NCI-H510A (cell line): ENCODE results near the gene YIF1A.
A peak's percentile ranks its signal among the peaks of the same experiment; 100 is the strongest.
"Not testable (repeated sequence)": the region's sequence is repeated elsewhere in the genome, so short reads cannot be mapped to it uniquely, and the experiment has no call there.

Source experiments
- DNase-seq: peaks from one replicate; lab custom pipeline; 2025; lab: John Stamatoyannopoulos, UW

YIF1A gene

DNA sequence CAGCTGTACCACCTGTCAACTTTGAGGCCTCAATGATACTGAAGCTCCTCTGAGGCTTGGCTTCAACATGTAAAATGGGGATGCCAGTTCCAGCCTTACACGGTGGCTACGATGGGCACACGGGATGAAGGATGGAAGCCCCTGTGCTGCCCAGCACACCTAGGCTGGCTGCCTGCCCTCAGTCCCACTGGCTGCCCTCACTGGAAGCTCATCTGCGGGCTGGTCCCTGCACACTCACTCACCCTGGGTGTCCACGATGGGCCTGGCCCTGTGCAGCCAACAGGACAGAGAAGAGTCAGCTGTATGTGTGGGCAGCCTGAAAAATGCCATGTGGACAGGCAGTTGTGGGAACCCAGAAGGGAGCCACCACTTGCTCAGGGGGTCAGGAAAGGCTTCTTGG lies 2.2 kb downstream of the YIF1A start:
- DNase-seq = no peak

DNA sequence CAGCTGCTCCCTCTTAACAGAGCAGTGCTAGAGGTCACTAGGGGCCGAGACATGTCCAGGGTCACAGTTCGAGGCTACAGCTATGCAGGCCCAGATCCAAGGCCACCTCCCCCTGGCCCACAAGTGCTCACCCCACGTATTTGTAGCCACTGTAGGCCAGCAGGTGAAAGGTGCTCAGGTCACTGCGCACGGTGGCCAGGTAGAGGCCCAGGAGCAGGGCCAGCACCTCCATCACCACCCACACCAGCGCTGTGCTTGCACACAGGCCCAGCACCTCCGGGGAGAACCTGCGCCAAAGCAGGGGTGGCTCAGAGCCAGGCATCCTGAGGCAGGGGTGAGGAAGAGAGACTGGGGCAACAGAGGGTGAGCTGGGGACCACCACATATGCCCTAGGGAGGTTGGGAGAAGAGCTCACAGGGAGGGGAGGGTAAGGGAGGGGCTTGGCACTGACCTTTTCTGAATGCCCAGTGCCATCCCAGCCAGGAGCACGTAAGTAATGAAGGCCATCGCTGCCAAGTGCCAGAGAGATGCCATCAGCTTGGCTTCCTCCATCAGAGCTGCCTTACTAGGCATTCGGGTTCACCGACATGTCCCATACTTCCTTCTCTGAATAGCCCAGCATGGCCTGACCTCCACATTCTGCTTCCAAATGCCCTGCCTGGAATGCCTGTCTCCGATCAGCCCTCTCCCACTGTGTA lies 3.5 kb downstream of the YIF1A start:
- DNase-seq = no peak

DNA sequence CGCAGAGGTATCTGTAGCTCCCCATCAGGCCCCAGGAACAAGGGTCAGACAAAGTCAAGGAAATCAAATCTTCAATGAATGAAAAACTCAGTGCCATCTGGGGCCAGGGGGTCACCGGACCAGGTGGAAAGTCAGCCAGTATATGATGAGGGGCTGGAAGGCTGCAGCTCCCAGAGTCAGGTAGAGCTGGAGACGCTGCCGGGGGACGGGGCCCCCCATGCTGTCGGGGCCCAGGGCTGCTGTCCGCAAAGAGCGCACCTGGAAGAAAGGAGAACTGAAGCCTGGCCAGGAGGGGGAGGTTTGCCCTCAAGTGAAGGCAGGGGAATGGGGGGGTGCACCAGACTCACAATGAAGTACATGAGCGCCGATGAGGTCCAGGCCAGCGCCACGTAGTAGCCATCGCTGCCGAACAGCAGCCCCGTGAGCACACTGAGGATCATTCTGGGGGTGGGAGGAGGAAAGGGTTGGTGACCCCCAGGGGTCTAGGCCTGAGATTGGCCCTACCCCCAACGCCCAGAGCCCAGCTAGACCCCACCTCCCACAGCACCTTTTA lies 4.3 kb downstream of the YIF1A start:
- no peak for DNase-seq

DNA sequence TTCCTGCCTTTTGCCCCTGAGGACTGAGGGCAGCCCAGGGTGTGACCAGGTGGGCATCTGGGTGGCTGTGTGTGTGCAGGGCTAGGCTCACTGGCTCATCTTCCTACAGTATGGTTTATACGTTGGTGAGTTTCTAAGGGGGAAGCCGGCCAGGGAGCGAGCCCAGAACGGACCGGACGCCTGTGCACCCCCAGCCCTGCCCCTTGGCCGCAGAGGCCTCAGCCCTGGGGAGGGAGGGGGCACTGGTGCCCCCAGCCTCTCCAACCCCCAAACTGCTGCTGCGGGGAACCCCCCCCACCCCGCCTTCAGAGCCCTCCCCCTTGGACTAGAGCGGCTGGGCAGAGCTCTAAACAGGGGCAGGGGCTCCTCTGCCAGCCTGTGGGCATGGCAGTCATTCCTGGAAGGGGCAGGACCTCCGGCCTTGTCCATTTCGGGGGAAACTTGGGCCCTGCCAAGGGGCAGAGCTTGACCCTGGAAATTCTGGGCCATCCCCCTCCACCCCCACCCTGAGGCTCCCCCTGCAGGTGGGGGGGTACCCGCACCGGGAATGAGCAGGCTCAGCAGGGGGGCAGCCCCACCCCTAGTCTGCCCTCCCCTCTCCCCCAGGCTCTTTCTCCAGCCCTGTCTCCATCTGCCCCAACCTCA lies 5.4 kb downstream of the YIF1A start:
- DNase-seq = no peak

DNA sequence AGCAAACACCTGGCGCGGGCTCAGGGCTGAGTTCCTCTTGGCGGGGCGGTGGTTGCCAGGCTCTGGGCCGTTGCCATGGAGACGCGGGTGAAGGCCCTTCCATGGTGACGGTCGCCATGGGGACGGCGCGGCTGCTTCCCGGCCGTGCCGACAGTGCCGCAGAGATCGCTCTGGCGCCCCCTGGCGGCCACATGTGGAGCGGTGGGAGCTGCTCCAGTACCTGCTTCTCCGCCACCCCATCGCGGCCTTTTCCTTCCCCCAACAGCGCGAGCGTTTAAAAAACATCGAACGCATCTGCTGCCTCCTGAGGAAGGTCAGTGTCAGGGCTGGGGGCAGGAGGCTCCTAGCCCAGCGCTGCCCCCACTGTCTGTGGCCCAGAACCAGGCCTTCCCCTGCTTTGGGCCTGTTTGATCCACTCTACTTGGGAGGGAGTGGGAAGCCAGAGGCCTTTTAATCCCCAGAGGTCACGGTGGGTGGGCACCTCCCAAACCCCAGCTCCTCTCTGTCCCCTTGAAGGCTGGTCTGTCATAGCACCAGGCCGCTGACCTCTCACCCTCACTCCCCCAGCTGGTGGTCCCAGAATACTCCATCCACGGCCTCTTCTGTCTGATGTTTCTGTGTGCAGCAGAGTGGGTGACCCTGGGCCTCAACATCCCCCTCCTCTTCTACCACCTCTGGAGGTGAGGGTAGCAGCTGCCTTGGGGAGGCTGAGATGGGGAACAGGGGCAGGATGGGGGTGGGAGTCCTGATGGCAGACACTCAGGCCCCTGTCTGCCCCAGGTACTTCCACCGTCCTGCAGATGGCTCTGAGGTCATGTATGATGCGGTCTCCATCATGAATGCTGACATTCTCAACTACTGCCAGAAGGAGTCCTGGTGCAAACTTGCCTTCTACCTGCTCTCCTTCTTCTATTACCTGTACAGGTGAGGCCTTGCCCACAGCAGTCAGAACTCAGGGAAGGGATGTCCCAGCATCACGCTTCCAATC lies 6.2 kb downstream of the YIF1A start:
- peak; percentile 99 for DNase-seq

DNA sequence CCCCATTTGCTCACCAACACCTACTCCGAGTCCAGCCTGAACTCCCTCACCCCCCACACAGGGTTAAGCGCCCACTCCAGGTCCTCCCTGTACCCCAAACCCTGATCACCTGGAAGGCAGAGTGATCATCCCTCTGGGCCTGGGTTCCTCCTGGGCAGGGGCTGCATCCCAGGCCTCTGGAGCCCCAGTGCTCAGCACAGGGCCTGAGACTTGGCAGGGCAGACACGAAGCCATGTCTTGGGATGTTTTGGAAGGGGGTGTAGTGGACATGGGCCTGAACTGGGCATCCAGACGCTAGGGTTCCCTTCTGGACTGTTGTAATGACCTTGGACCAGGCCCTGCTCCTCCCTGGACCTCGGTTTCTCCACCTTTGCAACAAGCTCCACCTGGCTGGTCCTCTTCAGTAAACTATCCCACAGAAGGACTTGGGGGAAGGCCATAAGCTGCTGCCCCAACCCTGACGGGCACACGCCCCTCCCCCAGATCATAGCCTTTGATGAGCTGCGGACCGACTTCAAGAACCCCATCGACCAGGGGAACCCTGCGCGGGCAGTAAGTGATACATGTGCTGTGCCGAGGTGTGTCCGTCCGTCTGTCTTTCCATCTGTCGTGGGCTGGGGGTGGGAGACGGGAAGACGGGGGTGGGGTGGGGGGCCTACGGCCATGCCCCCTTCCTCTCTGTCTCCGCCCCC lies 7.0 kb downstream of the YIF1A start:
- no peak for DNase-seq

DNA sequence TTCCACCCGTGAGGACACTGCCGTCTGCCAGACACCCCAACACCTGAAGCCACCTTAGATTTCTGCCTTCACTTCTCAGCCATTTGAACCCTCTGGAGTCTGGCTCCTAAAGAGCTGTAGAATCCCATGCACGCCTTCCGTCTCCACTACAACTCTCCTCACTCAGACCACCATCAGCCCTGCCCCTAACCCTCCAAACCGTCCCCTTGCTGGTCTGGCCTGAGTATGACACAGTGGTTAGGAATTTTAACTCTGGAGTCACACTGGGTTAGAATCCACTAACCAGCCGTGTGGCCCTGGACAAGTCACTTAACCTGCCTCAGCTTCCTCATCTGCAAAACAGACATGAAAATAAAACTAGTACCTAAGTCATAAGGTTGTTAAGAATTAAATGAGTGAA lies 7.9 kb downstream of the YIF1A start:
- DNase-seq = no peak

DNA sequence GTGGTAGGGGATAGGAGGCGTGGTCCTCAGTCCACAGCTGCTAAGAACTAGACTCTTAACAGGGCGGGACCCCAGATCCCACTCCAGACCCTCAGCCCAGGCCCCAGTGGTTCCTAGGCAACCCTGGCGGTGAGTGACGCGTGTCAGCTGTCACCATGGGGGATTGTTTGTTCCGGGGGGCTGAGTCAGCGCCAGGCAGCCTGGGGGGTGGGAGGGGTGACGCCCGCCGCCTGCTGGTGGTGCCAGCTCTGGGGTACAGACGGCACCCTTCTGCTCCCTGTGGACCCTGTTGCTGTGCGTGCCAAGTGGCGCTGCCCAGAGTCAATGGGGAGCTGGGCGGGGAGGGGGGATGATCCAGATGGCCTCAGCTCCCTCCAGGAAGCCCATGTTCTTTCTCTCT lies 8.5 kb downstream of the YIF1A start:
- no peak for DNase-seq

DNA sequence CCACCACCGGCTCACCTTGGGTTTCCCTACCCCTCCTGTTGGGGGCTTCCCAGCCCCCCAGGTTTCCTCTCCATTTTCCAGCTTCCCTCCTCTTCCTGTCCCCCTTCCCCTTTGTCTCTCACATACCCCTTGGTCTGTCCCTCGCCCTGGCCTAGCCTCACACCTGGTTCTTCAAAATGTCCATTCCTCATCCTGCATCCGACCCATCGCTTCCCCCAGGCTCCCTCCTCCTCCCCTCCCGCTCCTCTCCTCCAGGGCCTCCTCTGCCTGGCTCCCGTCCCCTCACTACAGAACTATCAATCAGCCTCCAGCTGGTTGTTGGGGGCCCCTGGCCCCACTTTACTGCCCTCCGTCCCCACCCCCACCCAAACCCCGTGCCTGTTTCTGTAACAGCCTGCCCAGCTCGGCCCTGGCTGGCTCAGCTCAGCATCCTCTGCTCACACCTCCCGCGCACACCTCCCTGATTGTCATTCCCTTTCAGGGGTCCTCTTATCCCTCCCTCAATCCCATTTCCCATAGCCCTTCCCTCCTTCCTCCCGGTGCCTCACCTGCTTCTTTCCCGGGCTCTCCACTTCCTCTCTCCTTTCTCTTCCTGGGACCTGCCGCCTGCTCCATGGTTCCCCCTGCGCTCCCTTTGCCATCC lies 9.7 kb downstream of the YIF1A start:
- no peak for DNase-seq

DNA sequence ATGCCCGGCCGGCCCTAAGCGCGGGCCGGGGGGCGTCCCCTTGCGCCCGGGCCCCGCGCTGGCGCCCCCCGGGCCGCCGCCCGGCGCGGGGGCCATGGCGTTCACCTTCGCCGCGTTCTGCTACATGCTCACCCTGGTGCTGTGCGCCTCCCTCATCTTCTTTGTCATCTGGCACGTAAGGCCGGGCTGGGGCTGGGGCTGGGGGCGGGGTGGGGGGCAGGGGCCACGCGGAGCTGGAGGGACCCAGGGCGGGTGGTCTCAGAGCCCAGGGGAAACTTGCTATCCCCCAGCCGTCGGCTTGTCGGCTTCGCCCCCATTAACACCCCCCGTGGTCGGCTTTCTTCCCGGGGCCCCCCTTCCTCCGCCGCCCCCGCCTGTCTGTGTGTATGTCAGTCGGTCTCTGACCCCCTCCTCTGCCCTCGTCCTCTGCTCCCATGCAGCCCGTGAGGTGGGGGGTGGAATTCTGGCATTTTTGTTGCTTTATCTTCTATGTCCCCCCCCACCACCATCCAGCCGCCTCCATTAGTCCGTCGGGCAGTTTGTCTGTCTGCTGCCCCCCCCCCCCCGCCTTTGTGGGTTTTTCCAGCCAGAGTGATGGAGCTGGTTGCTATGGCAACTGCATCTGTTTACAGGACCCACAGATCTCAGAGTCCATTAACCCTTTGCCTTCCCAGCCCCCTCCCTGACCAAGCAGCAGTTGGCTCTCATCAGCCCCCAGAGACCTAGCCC lies 10.4 kb downstream of the YIF1A start:
- DNase-seq = no peak

DNA sequence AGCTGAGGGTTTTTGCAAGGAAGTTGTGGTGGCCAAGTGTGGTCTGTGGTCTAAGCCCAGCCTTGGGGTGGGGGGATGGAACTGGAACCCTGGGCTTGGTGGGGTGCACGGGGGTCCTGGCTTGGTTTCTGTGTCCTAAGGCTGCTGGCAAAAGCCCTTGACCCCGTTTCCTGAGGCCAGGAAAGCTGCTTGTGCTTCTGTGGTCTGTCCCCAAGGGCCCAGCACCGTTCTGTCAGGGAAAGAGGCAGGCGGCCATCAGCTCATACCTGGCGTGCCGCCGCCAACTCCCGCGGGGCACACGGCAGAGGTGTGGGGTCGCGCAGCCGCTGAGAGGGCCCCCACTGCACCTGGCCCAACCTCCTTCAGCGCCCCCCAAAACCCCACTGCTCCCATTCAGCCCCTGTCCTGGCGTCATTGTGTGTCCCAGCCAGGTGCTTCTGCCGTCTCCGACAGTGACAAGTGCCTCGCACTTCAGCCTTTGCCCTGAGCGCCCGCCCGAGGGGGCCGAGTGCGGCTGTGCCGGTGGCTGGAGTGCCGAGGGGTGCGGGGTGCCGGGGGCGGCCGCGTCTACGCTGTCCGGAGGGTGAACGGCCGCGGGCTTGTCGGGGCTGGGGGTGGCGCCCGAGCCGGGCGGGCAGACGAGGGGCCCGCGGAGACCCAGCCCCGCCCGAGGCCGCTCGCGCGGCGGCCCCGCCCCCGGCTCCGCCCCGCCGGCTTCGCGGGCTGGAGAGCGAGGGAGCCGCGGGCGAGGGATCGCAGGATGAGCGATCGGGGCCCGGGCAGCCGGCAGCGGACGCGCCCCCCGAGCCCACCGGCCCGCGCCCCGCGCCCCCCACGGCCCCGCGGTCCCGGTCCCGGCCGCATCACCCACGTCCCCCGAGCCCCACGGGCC lies 11.2 kb downstream of the YIF1A start, which contains the start of gene CNIH2:
TSS of gene CNIH2 (plus strand) at position 705 of the 892 bp plus-strand sequence. CDS start 282 bp downstream, outside the sequence.
- no peak for DNase-seq

DNA sequence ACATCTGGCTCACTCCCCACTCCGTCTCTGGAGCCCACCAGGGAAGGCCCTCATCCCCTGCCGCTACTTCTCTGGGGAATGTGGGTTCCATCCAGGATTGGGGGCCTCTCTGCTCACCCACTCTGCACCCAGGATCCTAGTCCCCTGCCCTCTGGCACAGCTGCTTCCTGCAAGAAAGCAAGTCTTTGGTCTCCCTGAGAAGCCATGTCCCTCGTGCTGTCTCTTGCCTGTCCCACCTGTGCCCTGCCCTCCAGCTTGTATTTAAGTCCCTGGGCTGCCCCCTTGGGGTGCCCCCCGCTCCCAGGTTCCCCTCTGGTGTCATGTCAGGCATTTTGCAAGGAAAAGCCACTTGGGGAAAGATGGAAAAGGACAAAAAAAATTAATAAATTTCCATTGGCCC lies 11.9 kb downstream of the YIF1A start:
- DNase-seq = not testable (repeated sequence)

DNA sequence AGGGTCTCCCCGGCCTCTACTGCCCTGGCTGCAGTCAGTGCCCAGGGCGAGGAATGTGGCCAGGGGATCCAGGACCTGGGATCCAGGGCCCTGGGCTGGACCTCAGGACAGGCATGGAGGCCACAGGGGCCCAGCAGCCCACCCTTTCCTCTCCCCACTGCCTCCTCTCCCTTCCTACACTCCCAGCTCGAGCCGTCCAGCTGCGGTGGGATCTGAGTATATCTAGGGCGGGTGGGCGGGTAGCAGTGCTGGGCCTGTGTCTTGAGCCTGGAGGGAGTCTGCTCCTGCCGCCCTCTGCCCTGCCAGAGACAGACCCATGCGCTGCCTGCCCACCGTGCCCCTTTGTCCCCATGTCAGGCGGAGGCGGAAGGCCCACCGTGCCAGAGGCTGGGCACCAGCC lies 12.3 kb downstream of the YIF1A start:
- not testable (repeated sequence) for DNase-seq

DNA sequence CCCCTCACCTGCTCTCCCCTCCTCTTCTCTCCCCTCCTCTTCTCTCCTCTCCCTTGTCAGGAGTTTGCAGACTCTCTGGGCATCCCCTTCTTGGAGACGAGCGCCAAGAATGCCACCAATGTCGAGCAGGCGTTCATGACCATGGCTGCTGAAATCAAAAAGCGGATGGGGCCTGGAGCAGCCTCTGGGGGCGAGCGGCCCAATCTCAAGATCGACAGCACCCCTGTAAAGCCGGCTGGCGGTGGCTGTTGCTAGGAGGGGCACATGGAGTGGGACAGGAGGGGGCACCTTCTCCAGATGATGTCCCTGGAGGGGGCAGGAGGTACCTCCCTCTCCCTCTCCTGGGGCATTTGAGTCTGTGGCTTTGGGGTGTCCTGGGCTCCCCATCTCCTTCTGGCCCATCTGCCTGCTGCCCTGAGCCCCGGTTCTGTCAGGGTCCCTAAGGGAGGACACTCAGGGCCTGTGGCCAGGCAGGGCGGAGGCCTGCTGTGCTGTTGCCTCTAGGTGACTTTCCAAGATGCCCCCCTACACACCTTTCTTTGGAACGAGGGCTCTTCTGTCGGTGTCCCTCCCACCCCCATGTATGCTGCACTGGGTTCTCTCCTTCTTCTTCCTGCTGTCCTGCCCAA lies 12.8 kb downstream of the YIF1A start:
- DNase-seq = no peak

DNA sequence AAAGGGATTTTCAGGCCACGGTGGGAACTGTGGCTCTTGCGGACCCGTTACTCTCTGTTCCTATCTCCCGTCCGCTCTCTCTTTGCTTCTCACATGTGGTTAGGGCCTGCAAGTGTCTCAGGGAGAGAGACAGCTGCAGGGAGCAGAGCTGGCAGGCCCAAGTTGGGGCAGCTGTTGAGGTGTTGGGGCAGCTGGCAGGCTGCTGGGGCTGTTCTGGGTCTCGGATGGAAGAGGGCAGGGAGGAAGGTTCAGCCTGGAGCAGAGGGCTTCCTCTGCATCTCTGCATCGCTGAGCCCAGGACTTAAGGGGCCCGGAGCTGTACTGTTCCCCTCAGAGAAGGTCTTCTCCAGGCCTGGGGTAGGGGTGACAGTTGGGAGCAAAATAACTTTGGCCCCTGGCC lies 13.5 kb downstream of the YIF1A start:
- DNase-seq = no peak

DNA sequence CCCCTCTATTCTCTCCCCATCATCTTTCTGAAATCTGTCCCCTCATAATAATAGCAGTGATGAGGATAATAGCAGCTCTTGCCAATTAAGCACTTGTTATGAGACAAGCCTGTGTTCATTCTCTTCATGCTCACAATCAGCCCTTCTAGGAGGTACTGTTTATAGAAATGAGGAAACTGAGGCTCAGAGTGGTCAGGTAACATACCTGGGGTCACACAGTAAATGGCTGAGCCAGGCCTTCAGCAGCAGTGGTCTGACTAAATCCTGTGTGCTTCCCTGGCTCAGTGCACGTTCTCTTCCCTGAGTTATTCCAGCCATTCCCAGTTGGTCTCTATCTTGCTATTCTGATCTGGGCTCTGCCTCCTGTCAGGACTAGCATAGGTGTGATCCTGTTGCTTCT lies 14.7 kb downstream of the YIF1A start:
- no peak for DNase-seq

DNA sequence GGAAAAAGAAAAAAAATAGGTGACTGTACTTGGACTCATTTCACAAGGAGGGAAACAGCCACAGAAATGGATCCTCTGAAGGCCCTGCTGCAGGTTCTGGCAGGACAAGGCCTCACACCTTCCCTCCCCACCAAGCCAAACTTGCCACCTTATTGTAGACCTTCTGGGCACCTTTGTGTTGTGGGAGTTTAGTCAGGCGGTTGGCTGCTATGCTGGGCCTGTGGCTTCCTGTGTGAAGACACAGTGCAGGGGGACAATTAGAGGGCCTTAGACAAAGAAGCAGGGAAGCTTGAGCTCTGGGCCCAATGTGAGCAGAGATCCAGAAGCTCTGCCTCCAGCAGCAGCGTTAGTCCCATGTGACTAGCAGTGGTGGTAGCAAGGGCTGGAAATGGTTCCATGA lies 16.3 kb downstream of the YIF1A start:
- no peak for DNase-seq

DNA sequence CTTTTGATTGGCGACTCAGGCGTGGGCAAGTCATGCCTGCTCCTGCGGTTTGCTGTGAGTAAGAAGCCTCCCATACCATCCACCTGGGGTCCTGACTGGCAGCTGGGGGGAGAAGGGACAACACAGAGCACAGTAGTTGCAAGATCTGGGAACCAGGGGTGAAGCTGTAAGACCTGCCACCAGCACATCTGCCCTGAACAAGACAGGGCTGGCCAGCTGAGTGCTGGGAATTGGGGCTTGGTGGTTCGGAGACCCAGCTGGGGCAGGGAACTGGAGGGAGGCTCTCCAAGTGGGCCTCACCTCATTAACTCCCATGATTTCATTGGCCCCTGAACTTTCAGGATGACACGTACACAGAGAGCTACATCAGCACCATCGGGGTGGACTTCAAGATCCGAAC lies 17.1 kb downstream of the YIF1A start:
- no peak for DNase-seq
